ENCODE results near the gene LRRC1.

Gene LRRC1

GRCh38 chr6:53814353-53814752 is 19.5 kb downstream of the LRRC1 start:
- DNase-seq (ENCODE audit: low spot score): no peak

DNA sequence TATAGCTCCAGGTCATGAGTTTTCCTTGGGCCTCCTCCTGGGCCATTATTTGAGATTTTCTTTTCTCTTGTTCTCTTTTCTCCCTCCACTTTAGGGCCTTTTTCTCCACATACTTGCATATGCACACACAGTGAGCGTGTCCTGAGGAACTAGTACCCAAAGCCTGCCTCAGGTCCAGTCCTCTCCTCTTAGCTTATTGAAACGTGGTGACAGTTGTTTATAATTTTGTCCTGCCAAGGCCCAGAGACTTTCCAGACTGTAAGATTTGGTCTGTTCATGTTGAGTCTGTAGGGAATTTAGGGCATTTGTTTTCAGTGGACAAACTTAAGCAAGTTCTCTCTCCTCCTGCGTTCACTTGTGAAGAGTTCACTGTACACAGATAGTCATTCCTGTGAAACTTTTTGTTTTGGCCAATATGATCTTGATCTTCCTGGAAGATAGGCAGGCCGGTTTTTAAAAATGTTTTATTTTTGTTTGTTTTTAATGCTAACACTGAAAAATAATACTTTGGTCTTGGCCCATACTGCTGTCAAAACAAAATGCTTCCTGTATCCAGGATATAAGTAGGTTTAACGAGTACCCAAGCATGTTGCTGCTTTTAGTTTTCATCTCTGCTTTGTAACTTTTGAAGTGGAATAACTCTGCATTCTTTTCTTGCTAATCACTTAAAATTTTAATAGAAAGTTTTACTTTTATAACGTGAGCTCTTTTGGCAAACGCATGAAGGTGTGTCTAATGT is 20.7 kb downstream of the LRRC1 start:
- DNase-seq (ENCODE audit: low spot score): no peak

GRCh38 chr6:53818858-53819609 is 24.2 kb downstream of the LRRC1 start:
- DNase-seq (ENCODE audit: low spot score): no peak

DNA sequence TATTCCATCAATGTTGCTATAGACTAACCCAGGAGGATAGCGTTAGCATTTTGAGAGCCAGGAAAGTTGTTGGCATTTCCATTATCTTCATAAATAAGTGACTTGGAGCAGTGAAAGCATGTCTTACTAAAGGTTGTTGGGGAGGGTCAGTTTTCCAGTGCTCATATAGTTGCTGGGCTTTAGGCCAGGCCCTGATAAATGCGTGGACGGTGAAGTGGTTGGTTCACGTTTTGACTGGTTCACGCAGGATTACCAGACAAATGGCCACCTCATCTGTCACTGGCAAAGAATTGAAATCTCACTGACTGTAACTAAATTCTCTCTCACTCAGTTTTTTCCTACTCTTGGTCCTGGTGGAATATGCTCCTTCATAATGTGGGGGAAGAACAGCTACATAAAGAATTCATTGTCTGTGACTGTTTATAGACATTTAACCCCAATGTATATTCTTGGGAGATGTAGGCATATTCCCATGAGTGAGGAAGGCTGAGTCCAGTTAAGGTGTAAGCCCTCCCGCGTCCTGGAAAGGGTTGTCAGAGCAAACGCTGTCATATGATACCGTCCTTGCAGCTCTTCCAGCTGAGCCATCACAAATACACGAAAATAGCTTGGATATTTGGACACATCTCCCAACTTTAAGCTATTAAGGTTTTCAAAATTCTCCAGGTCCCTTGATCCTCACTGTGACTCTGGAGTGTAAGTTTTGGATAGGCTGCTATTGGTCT is 27.8 kb downstream of the LRRC1 start:
- no peak for DNase-seq (ENCODE audit: low spot score)

GRCh38 chr6:53824714-53825113 is 29.9 kb downstream of the LRRC1 start:
- no peak for DNase-seq (ENCODE audit: low spot score)

- DNase-seq (ENCODE audit: low spot score): no peak
These were observed 30.9 kb downstream of the LRRC1 start for GRCh38 chr6:53825532-53826321.

DNA sequence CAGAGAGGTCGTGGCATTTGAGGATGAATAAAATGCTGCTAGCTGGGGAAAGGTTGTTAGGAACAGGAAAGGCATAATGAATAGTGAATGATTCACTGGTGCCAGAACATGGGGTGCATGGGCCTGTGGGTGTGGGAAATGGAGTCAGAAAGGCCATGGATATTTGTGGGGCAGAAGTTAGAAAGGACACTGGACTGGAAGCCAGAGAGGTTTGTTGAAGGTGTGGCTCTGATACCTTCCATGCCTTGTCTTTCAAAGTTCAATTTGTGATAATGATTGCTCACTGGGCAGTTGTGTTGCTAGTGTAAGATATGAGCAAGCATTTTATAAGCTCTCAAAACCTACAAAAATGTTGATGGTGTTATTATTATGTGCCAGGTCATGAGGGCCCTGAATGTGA is 32.7 kb downstream of the LRRC1 start:
- no peak for DNase-seq (ENCODE audit: low spot score)

GRCh38 chr6:53828215-53828614 is 33.4 kb downstream of the LRRC1 start:
- DNase-seq (ENCODE audit: low spot score): no peak

- DNase-seq (ENCODE audit: low spot score): no peak
These were observed 34.3 kb downstream of the LRRC1 start for GRCh38 chr6:53828966-53829697.

DNA sequence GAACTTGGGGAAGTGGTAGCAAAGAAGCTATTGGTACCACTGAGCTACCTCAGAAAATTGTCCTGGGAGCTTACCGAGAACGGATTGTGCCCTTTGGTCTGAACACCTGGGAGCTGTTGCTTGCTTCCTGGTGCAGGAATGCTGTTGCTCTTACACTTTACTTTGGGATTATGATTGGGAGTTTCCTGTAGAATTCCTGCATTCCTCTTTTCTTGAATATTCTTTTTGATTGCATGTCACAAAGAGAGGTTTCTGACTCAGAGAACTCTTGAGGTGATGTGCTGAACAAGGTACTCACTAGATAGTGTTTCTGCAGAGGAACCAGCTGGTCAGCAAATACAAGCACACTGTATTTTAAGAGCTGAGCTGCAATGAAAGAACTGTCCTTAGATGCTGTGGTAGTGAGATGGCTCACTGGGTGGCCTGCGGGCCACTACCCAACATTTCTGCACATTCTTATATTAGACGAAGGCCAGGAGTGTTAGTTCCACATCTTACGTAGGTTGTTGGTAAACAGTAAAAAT is 35.0 kb downstream of the LRRC1 start:
- DNase-seq (ENCODE audit: low spot score): no peak

- DNase-seq (ENCODE audit: low spot score): no peak
These were observed 35.6 kb downstream of the LRRC1 start for GRCh38 chr6:53830366-53830765.

GRCh38 chr6:53831081-53831869 is 36.5 kb downstream of the LRRC1 start:
- peak; percentile 38 for DNase-seq (ENCODE audit: low spot score)

GRCh38 chr6:53831936-53832660 is 37.3 kb downstream of the LRRC1 start:
- DNase-seq (ENCODE audit: low spot score): no peak

GRCh38 chr6:53833155-53833554 is 38.4 kb downstream of the LRRC1 start:
- DNase-seq (ENCODE audit: low spot score): no peak

- no peak for DNase-seq (ENCODE audit: low spot score)
These were observed 39.3 kb downstream of the LRRC1 start for GRCh38 chr6:53834132-53834531.

GRCh38 chr6:53837865-53838769 is 43.3 kb downstream of the LRRC1 start:
- DNase-seq (ENCODE audit: low spot score): no peak

- no peak for DNase-seq (ENCODE audit: low spot score)
These were observed 45.2 kb downstream of the LRRC1 start for GRCh38 chr6:53840027-53840426.

Measured in SK-N-DZ (cell line).